Measurements from ENCODE around the gene LRP8.

GRCh38 chr1:53340660-53341520 lies 13.0 kb upstream of the LRP8 start:
- TF ChIP-seq USF1 (CRISPR knock-in tag; IDR thresholded peaks at IDR 0.05) (no peak), CREM (CRISPR knock-in tag; IDR thresholded peaks at IDR 0.05) (no peak)
